HEK293 (cell line): ENCODE data around the gene DOK7.

ENCODE experiments used
- CTCF ChIA-PET: fragments of 350-600 bp; formaldehyde crosslinking; extraction: SDS; loops from one replicate; lab custom pipeline; 2021; ENCODE audit warnings: antibody characterized with exemption; lab: Yijun Ruan, JAX
- POLR2A ChIA-PET: fragments of 300-600 bp; formaldehyde crosslinking; extraction: SDS; loops from one replicate; lab custom pipeline; 2020; ENCODE audit warnings: antibody characterized with exemption, inconsistent platforms; lab: Yijun Ruan, JAX
- H3K27ac ChIP-seq: fragments of 200-500 bp; sonication (Bioruptor generic); 2 replicates; pipeline ENCODE4 v1.5.1; 2014; ENCODE audit warnings: low read depth, low read length, control low read depth, inconsistent platforms; ENCODE audit errors: extremely low read depth
- H3K36me3 ChIP-seq, 2 experiments: fragments of 200-500 bp in 1 of 2; sonication (Bioruptor generic) in 1 of 2; 1 replicate in 1 of 2; 2 replicates in 1 of 2; pipeline ENCODE4 v1.5.1; 2014 to 2017; ENCODE audit warnings: inconsistent platforms in 2 of 2, low read length in 2 of 2; ENCODE audit not compliant: control insufficient read depth in 2 of 2, insufficient read depth in 1 of 2
- H3K4me1 ChIP-seq: fragments of 200-500 bp; sonication (Bioruptor generic); 2 replicates; pipeline ENCODE4 v1.5.1; 2014; ENCODE audit warnings: mild to moderate bottlenecking, low read length, inconsistent platforms; ENCODE audit not compliant: control insufficient read depth, insufficient read depth
- H3K4me3 ChIP-seq: 2 replicates; pipeline ENCODE4 v1.5.1; 2011; ENCODE audit warnings: low read depth, mild to moderate bottlenecking, control low read depth, low read length, moderate library complexity
- H3K9me3 ChIP-seq: fragments of 200-500 bp; sonication (Bioruptor generic); 2 replicates; pipeline ENCODE4 v1.5.1; 2014; ENCODE audit warnings: low read depth, low read length, inconsistent platforms; ENCODE audit not compliant: control insufficient read depth, insufficient read depth
- BCL11B ChIP-seq: fragments of 450-650 bp; formaldehyde crosslinking; IDR thresholded peaks from 2 replicates; pipeline ENCODE4 v1.5.1; 2016; ENCODE audit warnings: low read depth, missing biosample characterization, missing genetic modification characterization
- GLI2 ChIP-seq: fragments of 450-650 bp; formaldehyde crosslinking; IDR thresholded peaks from 2 replicates; pipeline ENCODE4; 2017; ENCODE audit warnings: missing biosample characterization, missing genetic modification characterization, low read depth, borderline replicate concordance
- GLIS2 ChIP-seq: fragments of 450-650 bp; formaldehyde crosslinking; IDR thresholded peaks from 2 replicates; pipeline ENCODE4 v1.5.1; 2016; ENCODE audit warnings: missing biosample characterization, missing genetic modification characterization
- KLF16 ChIP-seq: fragments of 450-650 bp; formaldehyde crosslinking; IDR thresholded peaks from 2 replicates; pipeline ENCODE4 v1.5.1; 2017; ENCODE audit warnings: missing biosample characterization, missing genetic modification characterization
- MZF1 ChIP-seq: fragments of 450-650 bp; formaldehyde crosslinking; IDR thresholded peaks from 2 replicates; pipeline ENCODE4 v1.5.1; 2017; ENCODE audit warnings: missing biosample characterization, missing genetic modification characterization, borderline replicate concordance
- RBAK ChIP-seq: fragments of 450-650 bp; formaldehyde crosslinking; IDR thresholded peaks from 2 replicates; pipeline ENCODE4 v1.5.1; 2016; ENCODE audit warnings: missing biosample characterization, missing genetic modification characterization
- YY1 ChIP-seq: fragments of 450-650 bp; formaldehyde crosslinking; IDR thresholded peaks from 2 replicates; pipeline ENCODE4 v1.5.1; 2018; ENCODE audit warnings: missing biosample characterization, missing genetic modification characterization
- ZBTB17 ChIP-seq: fragments of 450-650 bp; formaldehyde crosslinking; IDR thresholded peaks from 2 replicates; pipeline ENCODE4 v1.5.1; 2016; ENCODE audit warnings: missing biosample characterization, missing genetic modification characterization
- ZFHX2 ChIP-seq: fragments of 450-650 bp; formaldehyde crosslinking; conservative IDR thresholded peaks from 2 replicates; pipeline ENCODE4 v1.5.1; 2016; ENCODE audit warnings: missing biosample characterization, missing genetic modification characterization
- ZNF146 ChIP-seq: fragments of 450-650 bp; formaldehyde crosslinking; IDR thresholded peaks from 2 replicates; pipeline ENCODE4 v1.5.1; 2016; ENCODE audit warnings: missing biosample characterization, missing genetic modification characterization
- ZNF155 ChIP-seq: fragments of 450-650 bp; formaldehyde crosslinking; IDR thresholded peaks from 2 replicates; pipeline ENCODE4 v1.5.1; 2016; ENCODE audit warnings: missing biosample characterization, missing genetic modification characterization
- ZNF324 ChIP-seq: fragments of 450-650 bp; formaldehyde crosslinking; IDR thresholded peaks from 2 replicates; pipeline ENCODE4 v1.5.1; 2016; ENCODE audit warnings: missing biosample characterization, missing genetic modification characterization
- ZNF426 ChIP-seq: fragments of 450-650 bp; formaldehyde crosslinking; IDR thresholded peaks from 2 replicates; pipeline ENCODE4 v1.5.1; 2017; ENCODE audit warnings: missing biosample characterization, missing genetic modification characterization, mild to moderate bottlenecking, inconsistent platforms, moderate library complexity
- ZNF433 ChIP-seq: fragments of 450-650 bp; formaldehyde crosslinking; IDR thresholded peaks from 2 replicates; pipeline ENCODE4 v1.5.1; 2016; ENCODE audit warnings: missing biosample characterization, missing genetic modification characterization, low read depth
- ZNF514 ChIP-seq: fragments of 450-650 bp; formaldehyde crosslinking; IDR thresholded peaks from 2 replicates; pipeline ENCODE4 v1.5.1; 2016; ENCODE audit warnings: missing biosample characterization, missing genetic modification characterization
- ZNF521 ChIP-seq: fragments of 450-650 bp; formaldehyde crosslinking; IDR thresholded peaks from 2 replicates; pipeline ENCODE4 v1.5.1; 2017; ENCODE audit warnings: missing biosample characterization, mild to moderate bottlenecking, missing genetic modification characterization
- ZNF654 ChIP-seq: fragments of 450-650 bp; formaldehyde crosslinking; IDR thresholded peaks from 2 replicates; pipeline ENCODE4 v1.5.1; 2016; ENCODE audit warnings: low read depth, missing biosample characterization, missing genetic modification characterization
- ZNF658 ChIP-seq: fragments of 450-650 bp; formaldehyde crosslinking; IDR thresholded peaks from 2 replicates; pipeline ENCODE4; 2016; ENCODE audit warnings: missing biosample characterization, missing genetic modification characterization
- ZNF707 ChIP-seq: fragments of 450-650 bp; formaldehyde crosslinking; IDR thresholded peaks from 2 replicates; pipeline ENCODE4 v1.5.1; 2016; ENCODE audit warnings: missing biosample characterization, missing genetic modification characterization
- ZSCAN16 ChIP-seq: fragments of 450-650 bp; formaldehyde crosslinking; IDR thresholded peaks from 2 replicates; pipeline ENCODE4 v1.5.1; 2016; ENCODE audit warnings: missing biosample characterization, missing genetic modification characterization
- TF ChIP-seq, protein P1 (sequence below): fragments of 450-650 bp; formaldehyde crosslinking; IDR thresholded peaks from 2 replicates; pipeline ENCODE4 v1.5.1; 2016; ENCODE audit warnings: missing biosample characterization, missing genetic modification characterization
- TF ChIP-seq, protein P2 (sequence below): fragments of 450-650 bp; formaldehyde crosslinking; IDR thresholded peaks from 2 replicates; pipeline ENCODE4 v1.5.1; 2016; ENCODE audit warnings: missing biosample characterization, missing genetic modification characterization
- TF ChIP-seq, protein P3 (sequence below): fragments of 450-650 bp; formaldehyde crosslinking; IDR thresholded peaks from 2 replicates; pipeline ENCODE4 v1.5.1; 2017; ENCODE audit warnings: missing biosample characterization, missing genetic modification characterization
- TF ChIP-seq, protein P4 (sequence below): fragments of 450-650 bp; formaldehyde crosslinking; IDR thresholded peaks from 2 replicates; pipeline ENCODE4 v1.5.1; 2016; ENCODE audit warnings: missing biosample characterization, missing genetic modification characterization
- TF ChIP-seq, protein P5 (sequence below): fragments of 450-650 bp; formaldehyde crosslinking; IDR thresholded peaks from 2 replicates; pipeline ENCODE4 v1.5.0; 2017; ENCODE audit warnings: missing biosample characterization, missing genetic modification characterization, borderline replicate concordance

The DOK7 gene

DNA sequence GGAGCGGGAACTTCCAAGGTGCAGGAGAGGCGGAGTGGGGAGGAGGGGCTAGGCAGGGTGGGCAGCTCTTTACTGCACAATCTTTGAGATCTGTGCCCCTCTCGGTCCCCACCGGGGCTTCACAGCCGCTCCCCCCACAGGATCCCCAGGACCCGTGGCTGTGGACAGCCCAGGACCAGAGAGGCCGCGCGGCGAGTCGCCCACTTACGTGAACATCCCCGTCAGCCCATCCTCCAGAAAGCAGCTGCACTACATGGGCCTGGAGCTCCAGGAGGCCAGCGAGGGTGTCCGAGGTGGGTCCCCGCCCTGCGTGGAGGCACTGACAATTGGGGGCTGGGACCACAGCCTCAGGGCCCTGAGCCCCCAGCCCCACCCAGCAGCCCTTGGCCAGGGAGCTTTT is 37.0 kb downstream of the DOK7 start:
- Histone ChIP-seq H3K4me1 (no peaks in the 10 kb centered on the region), H3K4me3 (no peak overlapping the region), H3K27ac (no peak overlapping the region), H3K9me3 (no peaks in the 10 kb centered on the region), H3K36me3 (peaks cover 0 to 23% of the 10 kb centered on the region in 2 experiments; a peak in 1 of 3 replicates)
- ChIA-PET CTCF (interaction anchor here (1.1 kb wide), 1 partner anchor 19 kb away, joined by 5 read pairs; no protein-coding TSS in a partner anchor), POLR2A (no interaction called here)
- TF ChIP-seq ZNF426 (tag by site-specific recombination) (no peak), ZNF146 (tag by site-specific recombination) (no peak), ZNF658 (no peak), BCL11B (no peak), ZNF654 (tag by site-specific recombination) (no peak), ZNF514 (tag by site-specific recombination) (no peak), YY1 (tag by site-specific recombination) (no peak), ZFHX2 (tag by site-specific recombination) (no peak), ZNF324 (tag by site-specific recombination) (no peak), GLIS2 (tag by site-specific recombination) (no peak), GLI2 (tag by site-specific recombination) (no peak), ZNF155 (tag by site-specific recombination) (no peak), ZNF521 (tag by site-specific recombination) (no peak), KLF16 (tag by site-specific recombination) (no peak)
- TF ChIP-seq, protein P1, sequence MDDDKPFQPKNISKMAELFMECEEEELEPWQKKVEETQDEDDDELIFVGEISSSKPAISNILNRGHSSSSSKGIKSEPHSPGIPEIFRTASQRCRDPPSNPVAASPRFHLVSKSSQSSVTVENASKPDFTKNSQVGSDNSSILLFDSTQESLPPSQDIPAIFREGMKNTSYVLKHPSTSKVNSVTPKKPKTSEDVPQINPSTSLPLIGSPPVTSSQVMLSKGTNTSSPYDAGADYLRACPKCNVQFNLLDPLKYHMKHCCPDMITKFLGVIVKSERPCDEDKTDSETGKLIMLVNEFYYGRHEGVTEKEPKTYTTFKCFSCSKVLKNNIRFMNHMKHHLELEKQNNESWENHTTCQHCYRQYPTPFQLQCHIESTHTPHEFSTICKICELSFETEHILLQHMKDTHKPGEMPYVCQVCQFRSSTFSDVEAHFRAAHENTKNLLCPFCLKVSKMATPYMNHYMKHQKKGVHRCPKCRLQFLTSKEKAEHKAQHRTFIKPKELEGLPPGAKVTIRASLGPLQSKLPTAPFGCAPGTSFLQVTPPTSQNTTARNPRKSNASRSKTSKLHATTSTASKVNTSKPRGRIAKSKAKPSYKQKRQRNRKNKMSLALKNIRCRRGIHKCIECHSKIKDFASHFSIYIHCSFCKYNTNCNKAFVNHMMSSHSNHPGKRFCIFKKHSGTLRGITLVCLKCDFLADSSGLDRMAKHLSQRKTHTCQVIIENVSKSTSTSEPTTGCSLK (tag by site-specific recombination) = no peak
- TF ChIP-seq, protein P2, sequence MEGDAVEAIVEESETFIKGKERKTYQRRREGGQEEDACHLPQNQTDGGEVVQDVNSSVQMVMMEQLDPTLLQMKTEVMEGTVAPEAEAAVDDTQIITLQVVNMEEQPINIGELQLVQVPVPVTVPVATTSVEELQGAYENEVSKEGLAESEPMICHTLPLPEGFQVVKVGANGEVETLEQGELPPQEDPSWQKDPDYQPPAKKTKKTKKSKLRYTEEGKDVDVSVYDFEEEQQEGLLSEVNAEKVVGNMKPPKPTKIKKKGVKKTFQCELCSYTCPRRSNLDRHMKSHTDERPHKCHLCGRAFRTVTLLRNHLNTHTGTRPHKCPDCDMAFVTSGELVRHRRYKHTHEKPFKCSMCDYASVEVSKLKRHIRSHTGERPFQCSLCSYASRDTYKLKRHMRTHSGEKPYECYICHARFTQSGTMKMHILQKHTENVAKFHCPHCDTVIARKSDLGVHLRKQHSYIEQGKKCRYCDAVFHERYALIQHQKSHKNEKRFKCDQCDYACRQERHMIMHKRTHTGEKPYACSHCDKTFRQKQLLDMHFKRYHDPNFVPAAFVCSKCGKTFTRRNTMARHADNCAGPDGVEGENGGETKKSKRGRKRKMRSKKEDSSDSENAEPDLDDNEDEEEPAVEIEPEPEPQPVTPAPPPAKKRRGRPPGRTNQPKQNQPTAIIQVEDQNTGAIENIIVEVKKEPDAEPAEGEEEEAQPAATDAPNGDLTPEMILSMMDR = no peak

DNA sequence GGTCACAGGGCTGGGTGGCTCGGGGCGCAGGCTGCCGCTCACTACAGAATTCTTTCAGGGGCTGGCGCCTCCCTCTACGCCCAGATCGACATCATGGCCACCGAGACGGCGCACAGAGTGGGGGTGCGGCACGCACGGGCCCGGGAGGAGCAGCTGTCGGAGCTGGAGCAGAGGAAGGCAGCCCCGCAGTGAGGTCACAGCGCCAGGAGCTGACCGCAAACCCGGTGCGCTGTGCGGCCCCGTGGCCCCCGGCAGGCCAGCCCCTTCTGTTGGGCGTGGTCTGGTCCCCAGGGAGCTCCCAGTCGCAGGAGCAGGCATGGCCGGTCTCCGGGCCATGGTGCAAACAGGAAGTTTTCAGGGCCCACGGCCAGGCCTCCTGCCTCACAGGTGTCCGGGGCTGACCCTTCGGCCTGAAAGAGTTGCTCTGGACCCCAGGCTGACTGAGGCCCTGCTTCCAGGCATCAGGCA is 37.6 kb downstream of the DOK7 start:
- Histone ChIP-seq H3K4me1 (no peaks in the 10 kb centered on the region), H3K36me3 (peaks cover 0 to 28% of the 10 kb centered on the region in 2 experiments; a peak in 1 of 3 replicates), H3K9me3 (no peaks in the 10 kb centered on the region), H3K27ac (no peak overlapping the region), H3K4me3 (no peak overlapping the region)
- ChIA-PET CTCF (interaction anchor here (1.1 kb wide), 1 partner anchor 20 kb away, joined by 5 read pairs; no protein-coding TSS in a partner anchor), POLR2A (no interaction called here)
- TF ChIP-seq ZNF433 (tag by site-specific recombination) (no peak), ZSCAN16 (tag by site-specific recombination) (no peak), ZBTB17 (tag by site-specific recombination) (no peak), RBAK (no peak), MZF1 (no peak), ZNF707 (tag by site-specific recombination) (no peak)
- TF ChIP-seq, protein P3, sequence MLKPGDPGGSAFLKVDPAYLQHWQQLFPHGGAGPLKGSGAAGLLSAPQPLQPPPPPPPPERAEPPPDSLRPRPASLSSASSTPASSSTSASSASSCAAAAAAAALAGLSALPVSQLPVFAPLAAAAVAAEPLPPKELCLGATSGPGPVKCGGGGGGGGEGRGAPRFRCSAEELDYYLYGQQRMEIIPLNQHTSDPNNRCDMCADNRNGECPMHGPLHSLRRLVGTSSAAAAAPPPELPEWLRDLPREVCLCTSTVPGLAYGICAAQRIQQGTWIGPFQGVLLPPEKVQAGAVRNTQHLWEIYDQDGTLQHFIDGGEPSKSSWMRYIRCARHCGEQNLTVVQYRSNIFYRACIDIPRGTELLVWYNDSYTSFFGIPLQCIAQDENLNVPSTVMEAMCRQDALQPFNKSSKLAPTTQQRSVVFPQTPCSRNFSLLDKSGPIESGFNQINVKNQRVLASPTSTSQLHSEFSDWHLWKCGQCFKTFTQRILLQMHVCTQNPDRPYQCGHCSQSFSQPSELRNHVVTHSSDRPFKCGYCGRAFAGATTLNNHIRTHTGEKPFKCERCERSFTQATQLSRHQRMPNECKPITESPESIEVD = no peak
- TF ChIP-seq, protein P4, sequence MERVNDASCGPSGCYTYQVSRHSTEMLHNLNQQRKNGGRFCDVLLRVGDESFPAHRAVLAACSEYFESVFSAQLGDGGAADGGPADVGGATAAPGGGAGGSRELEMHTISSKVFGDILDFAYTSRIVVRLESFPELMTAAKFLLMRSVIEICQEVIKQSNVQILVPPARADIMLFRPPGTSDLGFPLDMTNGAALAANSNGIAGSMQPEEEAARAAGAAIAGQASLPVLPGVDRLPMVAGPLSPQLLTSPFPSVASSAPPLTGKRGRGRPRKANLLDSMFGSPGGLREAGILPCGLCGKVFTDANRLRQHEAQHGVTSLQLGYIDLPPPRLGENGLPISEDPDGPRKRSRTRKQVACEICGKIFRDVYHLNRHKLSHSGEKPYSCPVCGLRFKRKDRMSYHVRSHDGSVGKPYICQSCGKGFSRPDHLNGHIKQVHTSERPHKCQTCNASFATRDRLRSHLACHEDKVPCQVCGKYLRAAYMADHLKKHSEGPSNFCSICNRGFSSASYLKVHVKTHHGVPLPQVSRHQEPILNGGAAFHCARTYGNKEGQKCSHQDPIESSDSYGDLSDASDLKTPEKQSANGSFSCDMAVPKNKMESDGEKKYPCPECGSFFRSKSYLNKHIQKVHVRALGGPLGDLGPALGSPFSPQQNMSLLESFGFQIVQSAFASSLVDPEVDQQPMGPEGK (tag by site-specific recombination) = no peak
- TF ChIP-seq, protein P5, sequence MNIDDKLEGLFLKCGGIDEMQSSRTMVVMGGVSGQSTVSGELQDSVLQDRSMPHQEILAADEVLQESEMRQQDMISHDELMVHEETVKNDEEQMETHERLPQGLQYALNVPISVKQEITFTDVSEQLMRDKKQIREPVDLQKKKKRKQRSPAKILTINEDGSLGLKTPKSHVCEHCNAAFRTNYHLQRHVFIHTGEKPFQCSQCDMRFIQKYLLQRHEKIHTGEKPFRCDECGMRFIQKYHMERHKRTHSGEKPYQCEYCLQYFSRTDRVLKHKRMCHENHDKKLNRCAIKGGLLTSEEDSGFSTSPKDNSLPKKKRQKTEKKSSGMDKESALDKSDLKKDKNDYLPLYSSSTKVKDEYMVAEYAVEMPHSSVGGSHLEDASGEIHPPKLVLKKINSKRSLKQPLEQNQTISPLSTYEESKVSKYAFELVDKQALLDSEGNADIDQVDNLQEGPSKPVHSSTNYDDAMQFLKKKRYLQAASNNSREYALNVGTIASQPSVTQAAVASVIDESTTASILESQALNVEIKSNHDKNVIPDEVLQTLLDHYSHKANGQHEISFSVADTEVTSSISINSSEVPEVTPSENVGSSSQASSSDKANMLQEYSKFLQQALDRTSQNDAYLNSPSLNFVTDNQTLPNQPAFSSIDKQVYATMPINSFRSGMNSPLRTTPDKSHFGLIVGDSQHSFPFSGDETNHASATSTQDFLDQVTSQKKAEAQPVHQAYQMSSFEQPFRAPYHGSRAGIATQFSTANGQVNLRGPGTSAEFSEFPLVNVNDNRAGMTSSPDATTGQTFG (tag by site-specific recombination) = no peak
